Neural cell (in vitro differentiated cells): ENCODE data around the gene PARVG. TPM values are rescaled to one million over a fixed set of nuclear protein-coding genes. Genes with fewer than 3 reads are reported as not detected.

Experiments
- H2AFZ ChIP-seq: fragments of 200-600, 300-800 bp; sonication (generic), shearing (Covaris generic); 2 replicates; pipeline ENCODE4 v1.6.0; 2014; ENCODE audit warnings: low read depth, mild to moderate bottlenecking, antibody characterized with exemption, low read length, moderate library complexity
- H3F3A ChIP-seq: fragments of 200-600 bp; shearing (Covaris generic); 2 replicates; pipeline ENCODE4 v1.6.1; 2016; ENCODE audit warnings: mild to moderate bottlenecking, moderate library complexity, mixed read lengths, antibody characterized with exemption, low read length; ENCODE audit not compliant: insufficient read depth, poor library complexity, severe bottlenecking
- H3K27ac ChIP-seq: fragments of 200-600, 300-800 bp; sonication (generic), shearing (Covaris generic); 2 replicates; pipeline ENCODE4 v1.5.1; 2014; ENCODE audit warnings: mild to moderate bottlenecking, low read length, moderate library complexity
- H3K27me3 ChIP-seq: fragments of 300-800, 200-600 bp; sonication (generic), shearing (Covaris generic); 2 replicates; pipeline ENCODE4 v1.6.0; 2014; ENCODE audit warnings: mild to moderate bottlenecking, low read depth, low read length, moderate library complexity; ENCODE audit not compliant: insufficient read depth
- H3K36me3 ChIP-seq: fragments of 300-800, 200-600 bp; sonication (generic), shearing (Covaris generic); 2 replicates; pipeline ENCODE4 v1.5.1; 2014; ENCODE audit warnings: mild to moderate bottlenecking, antibody characterized with exemption, low read length, moderate library complexity; ENCODE audit not compliant: insufficient read depth
- H3K4me2 ChIP-seq: fragments of 300-800, 200-600 bp; sonication (generic), shearing (Covaris generic); 2 replicates; pipeline ENCODE4 v1.6.0; 2014; ENCODE audit warnings: mild to moderate bottlenecking, low read length
- H3K4me3 ChIP-seq: fragments of 300-800, 200-600 bp; sonication (generic), shearing (Covaris generic); 2 replicates; pipeline ENCODE4 v1.5.1; 2014; ENCODE audit warnings: mild to moderate bottlenecking, low read length, moderate library complexity
- H3K79me2 ChIP-seq: fragments of 200-600 bp; shearing (Covaris generic); replicated peaks from 2 replicates; pipeline ENCODE4 v1.6.0; 2014; ENCODE audit warnings: mild to moderate bottlenecking, low read length, moderate library complexity; ENCODE audit not compliant: insufficient read depth
- H3K9ac ChIP-seq: fragments of 300-800, 200-600 bp; sonication (generic), shearing (Covaris generic); 2 replicates; pipeline ENCODE4 v1.6.1; 2016; ENCODE audit warnings: mild to moderate bottlenecking, low read length, mixed read lengths
- H3K9me2 ChIP-seq: fragments of 200-600 bp; shearing (Covaris generic); 2 replicates; pipeline ENCODE4 v1.6.1; 2016; ENCODE audit warnings: mild to moderate bottlenecking, low read length, mixed read lengths; ENCODE audit not compliant: insufficient read depth
- H3K9me3 ChIP-seq: fragments of 200-600, 300-800 bp; sonication (generic), shearing (Covaris generic); 2 replicates; pipeline ENCODE4 v1.6.1; 2016; ENCODE audit warnings: mild to moderate bottlenecking, mixed run types, low read length, moderate library complexity, mixed read lengths
- H4K20me1 ChIP-seq: fragments of 200-600 bp; shearing (Covaris generic); 2 replicates; pipeline ENCODE4 v1.6.1; 2016; ENCODE audit warnings: mild to moderate bottlenecking, mixed run types; ENCODE audit not compliant: insufficient read depth
- CTCF ChIP-seq: fragments of 450-650 bp; IDR thresholded peaks from 2 replicates; pipeline ENCODE4 v1.5.1; 2014; ENCODE audit warnings: antibody characterized with exemption, mild to moderate bottlenecking, moderate library complexity; ENCODE audit not compliant: poor library complexity, severe bottlenecking
- EP300 ChIP-seq: fragments of 450-650 bp; conservative IDR thresholded peaks from 2 replicates; pipeline ENCODE4 v1.6.1; 2014; ENCODE audit warnings: antibody characterized with exemption, mild to moderate bottlenecking, moderate library complexity; ENCODE audit not compliant: poor library complexity, severe bottlenecking
- EZH2 ChIP-seq: fragments of 200-600, 300-800 bp; shearing (Covaris generic), sonication (generic); IDR thresholded peaks from 2 replicates; pipeline ENCODE4 v1.6.1; 2014; ENCODE audit warnings: antibody characterized with exemption, low read length, borderline replicate concordance, mild to moderate bottlenecking; ENCODE audit not compliant: insufficient read depth, poor library complexity, severe bottlenecking
- MXI1 ChIP-seq: fragments of 450-650 bp; conservative IDR thresholded peaks from 2 replicates; pipeline ENCODE4 v1.6.1; 2014; ENCODE audit warnings: antibody characterized with exemption, mild to moderate bottlenecking; ENCODE audit not compliant: poor library complexity, severe bottlenecking
- POLR2AphosphoS5 ChIP-seq: IDR thresholded peaks from 2 replicates; pipeline ENCODE4 v1.6.1; 2012
- RAD21 ChIP-seq: fragments of 450-650 bp; conservative IDR thresholded peaks from 2 replicates; pipeline ENCODE4 v1.6.1; 2014; ENCODE audit warnings: antibody characterized with exemption, mild to moderate bottlenecking, moderate library complexity
- SMC3 ChIP-seq: fragments of 450-650 bp; conservative IDR thresholded peaks from 2 replicates; pipeline ENCODE4 v1.6.1; 2014; ENCODE audit warnings: antibody characterized with exemption, mild to moderate bottlenecking, moderate library complexity; ENCODE audit not compliant: poor library complexity
- TAF1 ChIP-seq: IDR thresholded peaks from 2 replicates; pipeline ENCODE4 v1.6.1; 2012; ENCODE audit warnings: low read depth
- polyA plus RNA-seq: library from polyadenylated mRNA; depleted of rRNA; stranded (reverse); fragments of >200 nt; gene quantifications from 2 replicates; pipeline ENCODE4 v1.2.3, GENCODE V29; 2014
- TF ChIP-seq, protein P1 (sequence below): IDR thresholded peaks from 2 replicates; pipeline ENCODE4 v1.6.1; 2012; ENCODE audit warnings: borderline replicate concordance

Gene PARVG
- polyA plus RNA-seq, 1 donor from 2014 or later, result not detected

GRCh38 chr22:44199164-44199563 is 18.4 kb downstream of the PARVG start:
- Histone ChIP-seq H2AFZ (no peak overlapping the region), H3K4me3 (no peak overlapping the region), H3K9me2 (no peaks in the 10 kb centered on the region), H3F3A (no peaks in the 10 kb centered on the region), H3K36me3 (no peaks in the 10 kb centered on the region), H3K27me3 (no peaks in the 10 kb centered on the region), H3K9ac (no peak overlapping the region), H3K79me2 (no peaks in the 10 kb centered on the region), H3K9me3 (no peaks in the 10 kb centered on the region), H4K20me1 (no peaks in the 10 kb centered on the region), H3K4me2 (no peak overlapping the region), H3K27ac (no peak overlapping the region)
- TF ChIP-seq RAD21 (no peak), POLR2AphosphoS5 (no peak), CTCF (no peak), SMC3 (no peak), EZH2 (no peak), MXI1 (no peak), EP300 (no peak), TAF1 (no peak)
- TF ChIP-seq, protein P1, sequence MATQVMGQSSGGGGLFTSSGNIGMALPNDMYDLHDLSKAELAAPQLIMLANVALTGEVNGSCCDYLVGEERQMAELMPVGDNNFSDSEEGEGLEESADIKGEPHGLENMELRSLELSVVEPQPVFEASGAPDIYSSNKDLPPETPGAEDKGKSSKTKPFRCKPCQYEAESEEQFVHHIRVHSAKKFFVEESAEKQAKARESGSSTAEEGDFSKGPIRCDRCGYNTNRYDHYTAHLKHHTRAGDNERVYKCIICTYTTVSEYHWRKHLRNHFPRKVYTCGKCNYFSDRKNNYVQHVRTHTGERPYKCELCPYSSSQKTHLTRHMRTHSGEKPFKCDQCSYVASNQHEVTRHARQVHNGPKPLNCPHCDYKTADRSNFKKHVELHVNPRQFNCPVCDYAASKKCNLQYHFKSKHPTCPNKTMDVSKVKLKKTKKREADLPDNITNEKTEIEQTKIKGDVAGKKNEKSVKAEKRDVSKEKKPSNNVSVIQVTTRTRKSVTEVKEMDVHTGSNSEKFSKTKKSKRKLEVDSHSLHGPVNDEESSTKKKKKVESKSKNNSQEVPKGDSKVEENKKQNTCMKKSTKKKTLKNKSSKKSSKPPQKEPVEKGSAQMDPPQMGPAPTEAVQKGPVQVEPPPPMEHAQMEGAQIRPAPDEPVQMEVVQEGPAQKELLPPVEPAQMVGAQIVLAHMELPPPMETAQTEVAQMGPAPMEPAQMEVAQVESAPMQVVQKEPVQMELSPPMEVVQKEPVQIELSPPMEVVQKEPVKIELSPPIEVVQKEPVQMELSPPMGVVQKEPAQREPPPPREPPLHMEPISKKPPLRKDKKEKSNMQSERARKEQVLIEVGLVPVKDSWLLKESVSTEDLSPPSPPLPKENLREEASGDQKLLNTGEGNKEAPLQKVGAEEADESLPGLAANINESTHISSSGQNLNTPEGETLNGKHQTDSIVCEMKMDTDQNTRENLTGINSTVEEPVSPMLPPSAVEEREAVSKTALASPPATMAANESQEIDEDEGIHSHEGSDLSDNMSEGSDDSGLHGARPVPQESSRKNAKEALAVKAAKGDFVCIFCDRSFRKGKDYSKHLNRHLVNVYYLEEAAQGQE, result no peak

DNA sequence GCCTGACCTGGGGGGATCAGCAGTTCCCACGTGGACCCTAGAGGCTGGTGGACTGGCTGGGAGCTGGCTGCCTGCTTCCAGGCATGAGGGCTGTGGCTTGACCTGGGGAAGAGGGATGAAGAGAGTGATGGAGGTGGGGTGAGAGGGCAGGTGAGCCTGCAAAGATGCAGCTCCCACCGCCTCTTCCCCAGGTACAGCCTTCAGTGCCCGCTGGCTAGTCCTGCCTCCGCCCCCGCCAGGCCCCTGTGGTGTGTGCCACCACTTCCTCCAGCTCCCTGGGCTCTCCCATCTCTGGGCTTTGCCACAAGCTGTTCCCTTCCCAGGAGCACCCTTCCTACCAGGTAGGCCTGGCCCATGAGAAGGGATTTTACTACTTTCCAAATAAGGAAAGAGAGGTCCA is 19.1 kb downstream of the PARVG start:
- Histone ChIP-seq H3K4me2 (no peak overlapping the region), H3K4me3 (no peak overlapping the region), H3K27me3 (no peaks in the 10 kb centered on the region), H3K9ac (no peak overlapping the region), H3K9me2 (no peaks in the 10 kb centered on the region), H3K36me3 (no peaks in the 10 kb centered on the region), H3K79me2 (no peaks in the 10 kb centered on the region), H3K27ac (no peak overlapping the region), H2AFZ (no peak overlapping the region), H4K20me1 (no peaks in the 10 kb centered on the region), H3F3A (no peaks in the 10 kb centered on the region), H3K9me3 (no peaks in the 10 kb centered on the region)
- TF ChIP-seq CTCF (no peak), SMC3 (no peak), TAF1 (no peak), RAD21 (no peak), EZH2 (no peak), MXI1 (no peak), POLR2AphosphoS5 (no peak), EP300 (no peak)
- TF ChIP-seq, protein P1, result no peak
